Measurements from ENCODE around the gene SEPHS1.
"Not testable (repeated sequence)": the region's sequence is repeated elsewhere in the genome, so short reads cannot be mapped to it uniquely, and the experiment has no call there.

SEPHS1 gene

GRCh38 chr10:13322615-13323148 lies 25.4 kb downstream of the SEPHS1 start:
- no peak for DNase-seq

- DNase-seq: no peak
Observed at GRCh38 chr10:13321576-13321975, 26.5 kb downstream of the SEPHS1 start.

GRCh38 chr10:13319166-13319565 lies 28.9 kb downstream of the SEPHS1 start:
- no peak for DNase-seq

- no peak for DNase-seq
Observed at GRCh38 chr10:13317474-13317873, 30.6 kb downstream of the SEPHS1 start.

- no peak for DNase-seq
Observed at GRCh38 chr10:13316635-13317311, 31.3 kb downstream of the SEPHS1 start.

GRCh38 chr10:13315361-13315760 lies 32.7 kb downstream of the SEPHS1 start:
- DNase-seq: no peak

- DNase-seq: no peak
Observed at GRCh38 chr10:13311177-13311575, 36.9 kb downstream of the SEPHS1 start.

- no peak for DNase-seq
Observed at GRCh38 chr10:13310518-13311176, 37.4 kb downstream of the SEPHS1 start.

GRCh38 chr10:13309792-13310191 lies 38.3 kb downstream of the SEPHS1 start:
- no peak for DNase-seq

- no peak for DNase-seq
Observed at GRCh38 chr10:13308096-13308495, 40.0 kb downstream of the SEPHS1 start.

- no peak for DNase-seq
Observed at GRCh38 chr10:13306103-13306502, 42.0 kb downstream of the SEPHS1 start.

- no peak for DNase-seq
Observed at GRCh38 chr10:13302821-13303555, 45.1 kb downstream of the SEPHS1 start.

- peak; percentile 86 for DNase-seq
Observed at GRCh38 chr10:13299437-13300287, 48.4 kb downstream of the SEPHS1 start, which contains the start of gene PHYH. Gene PHYH (minus strand): TSS chr10:13300064. CDS start chr10:13300042, 22 bp downstream.

GRCh38 chr10:13298748-13299436 lies 49.2 kb downstream of the SEPHS1 start:
- no peak for DNase-seq

- DNase-seq: no peak
Observed at GRCh38 chr10:13296476-13296875, 51.6 kb downstream of the SEPHS1 start.

GRCh38 chr10:13294784-13295183 lies 53.3 kb downstream of the SEPHS1 start:
- no peak for DNase-seq

- no peak for DNase-seq
Observed at GRCh38 chr10:13291821-13292773, 56.0 kb downstream of the SEPHS1 start.

GRCh38 chr10:13291061-13291460 lies 57.0 kb downstream of the SEPHS1 start:
- no peak for DNase-seq

GRCh38 chr10:13284050-13284449 lies 64.0 kb downstream of the SEPHS1 start:
- DNase-seq: no peak

GRCh38 chr10:13282348-13282747 lies 65.7 kb downstream of the SEPHS1 start:
- not testable (repeated sequence) for DNase-seq

Data from HCEC 1CT (cell line).